HG02798 (cell line): Measurements from ENCODE around the gene CDK5.
"Not testable (repeated sequence)": the region's sequence is repeated elsewhere in the genome, so short reads cannot be mapped to it uniquely, and the experiment has no call there.

Source experiments
- ATAC-seq: cut with Tn5 transposase; IDR thresholded peaks from one replicate; pipeline ENCODE4 v1.9.1; 2021; ENCODE audit warnings: mild to moderate bottlenecking; ENCODE audit not compliant: unreplicated experiment, poor library complexity

The CDK5 gene

DNA sequence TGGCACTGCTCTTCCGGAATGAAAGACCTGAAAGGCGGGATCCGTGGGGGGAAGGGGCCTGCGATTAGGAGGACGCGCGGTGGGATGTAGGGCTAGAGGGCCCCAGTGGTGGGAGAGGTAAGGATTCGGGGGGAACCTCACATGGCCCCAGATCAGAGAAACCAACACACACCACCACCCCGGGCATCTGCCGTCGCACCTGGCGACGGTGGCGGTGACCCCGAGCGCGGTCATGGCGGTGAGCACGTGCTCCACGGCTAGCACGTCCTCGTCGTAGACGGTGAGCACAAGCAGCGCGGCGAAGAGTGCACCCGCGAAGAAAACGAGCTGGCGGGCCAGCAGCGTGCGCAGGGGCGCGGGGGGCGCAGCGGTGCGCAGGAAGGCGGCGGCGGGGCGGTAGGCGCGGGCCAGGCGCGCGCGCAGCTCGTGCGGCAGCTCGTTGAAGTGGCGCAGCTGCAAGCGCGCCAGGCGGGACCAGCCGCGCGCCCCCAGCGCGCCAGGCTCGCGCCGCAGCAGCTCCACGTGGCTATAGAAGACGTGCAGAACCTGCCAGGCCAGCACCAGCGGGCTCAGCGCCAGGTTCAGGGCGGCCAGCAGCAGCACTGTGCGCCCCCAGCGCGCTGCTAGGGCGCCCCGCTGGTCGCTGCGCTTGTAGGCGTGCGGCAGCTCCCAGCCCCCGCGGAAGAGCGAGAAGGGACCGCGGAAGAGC lies 39.1 kb downstream of the CDK5 start:
- no peak for ATAC-seq

DNA sequence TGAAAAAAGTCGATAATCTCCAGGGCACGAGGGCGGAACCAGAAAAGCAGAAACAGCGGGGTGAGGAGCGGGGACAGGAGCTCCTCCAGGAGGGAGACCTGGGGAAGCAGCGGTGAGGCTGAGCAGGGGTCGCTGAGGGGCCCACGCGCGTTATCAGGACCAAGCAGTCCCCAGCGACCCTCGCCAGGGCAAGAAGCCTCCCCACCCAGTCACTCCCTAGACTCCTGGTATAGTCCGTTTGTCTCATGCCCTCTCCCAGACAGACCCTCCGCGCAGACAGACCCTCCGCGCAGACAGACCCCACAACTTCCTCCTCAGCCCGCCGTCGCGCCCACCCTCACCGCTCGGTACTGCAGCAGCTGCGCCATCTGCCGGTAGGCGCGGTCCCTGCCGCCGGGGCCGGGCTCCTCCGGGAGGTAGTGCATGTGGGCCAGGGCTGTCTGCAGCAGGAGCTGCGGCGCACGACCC lies 39.7 kb downstream of the CDK5 start:
- peak; percentile 61 for ATAC-seq

DNA sequence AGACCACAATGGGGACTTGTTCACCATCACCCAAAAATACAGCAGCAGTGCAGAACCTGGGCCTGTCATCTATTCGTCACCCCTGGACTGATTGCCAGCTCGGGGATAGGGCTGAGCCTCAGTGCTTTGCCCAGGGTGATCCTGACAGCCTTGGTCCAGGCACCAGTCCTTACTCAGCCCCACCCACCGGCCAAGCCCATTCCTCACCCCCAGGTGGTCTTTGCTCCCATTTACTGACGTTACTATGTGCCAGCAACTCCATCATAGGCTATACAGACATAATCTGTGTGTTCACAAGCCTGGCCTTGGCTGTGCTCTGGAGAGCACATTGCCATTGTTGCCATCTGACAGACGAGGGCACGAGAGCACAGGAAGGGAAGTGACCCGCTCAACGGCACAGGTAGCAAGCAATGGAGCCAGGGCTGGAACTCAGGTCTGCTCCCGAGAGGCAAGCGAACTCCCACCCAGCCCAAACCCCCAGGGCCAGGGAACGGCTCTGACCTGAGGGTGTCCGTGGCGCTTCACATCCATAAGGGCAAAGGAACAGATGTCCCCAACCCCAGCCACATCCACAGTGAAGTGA lies 40.2 kb downstream of the CDK5 start:
- no peak for ATAC-seq

DNA sequence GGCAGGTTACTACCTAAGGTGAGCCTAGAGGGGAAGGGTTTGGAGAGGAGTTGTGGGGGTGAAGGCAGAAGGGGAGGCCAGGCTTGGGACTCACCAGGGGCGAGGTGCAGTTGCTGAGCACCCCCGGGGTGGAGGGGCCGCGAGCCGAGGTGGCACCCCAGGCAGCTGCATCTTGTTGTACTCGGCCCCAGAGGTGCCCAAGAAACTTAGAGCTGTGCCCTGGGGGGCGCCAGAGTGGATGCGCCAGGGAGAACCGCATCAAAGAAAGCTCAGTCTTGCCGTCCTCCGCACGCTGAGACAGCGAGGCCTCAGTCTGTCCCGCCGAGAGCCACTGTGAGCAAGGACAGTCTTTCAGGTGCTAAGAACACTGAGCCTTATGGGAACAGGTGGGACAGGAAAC lies 40.8 kb downstream of the CDK5 start:
- ATAC-seq, result no peak

DNA sequence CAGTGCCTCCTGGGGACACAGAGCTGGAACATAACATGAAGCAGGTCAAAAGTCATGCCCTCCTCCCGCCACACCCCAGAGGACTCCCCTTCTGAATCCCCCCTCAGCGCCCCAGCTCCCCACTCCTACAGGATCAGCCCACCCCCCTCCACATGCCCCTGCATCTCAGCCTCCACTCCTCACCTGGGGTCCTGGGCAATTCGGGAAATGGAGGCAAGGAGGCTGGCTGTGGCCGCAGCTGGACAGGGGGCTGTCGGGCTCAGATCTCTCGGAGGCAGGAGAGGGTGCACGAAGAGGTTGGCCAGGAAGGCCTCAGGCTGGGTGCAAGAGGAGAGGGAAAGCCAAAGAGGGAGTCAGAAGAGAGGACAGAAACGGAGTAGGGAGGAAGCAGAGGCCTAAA lies 41.2 kb downstream of the CDK5 start:
- ATAC-seq, result no peak

DNA sequence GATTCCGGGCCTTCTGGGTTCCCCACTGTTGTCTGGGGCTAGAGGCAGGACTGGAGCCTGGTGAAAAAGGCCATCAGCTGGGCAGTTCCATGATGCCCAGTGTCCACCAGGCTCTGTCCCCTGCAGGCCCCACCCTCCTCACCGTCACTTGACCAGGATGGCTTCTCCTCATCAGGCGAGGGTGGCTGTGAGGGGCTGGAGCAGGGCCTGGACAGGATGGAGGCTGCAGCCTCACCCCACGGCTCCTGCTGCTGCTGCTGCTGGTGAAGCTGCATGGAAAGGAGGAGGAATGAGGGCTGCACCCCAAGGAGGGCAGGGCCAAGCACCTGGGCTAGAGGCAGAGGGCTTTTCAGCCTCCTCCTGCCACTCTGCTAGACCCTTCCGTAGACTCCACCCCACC lies 41.7 kb downstream of the CDK5 start:
- no peak for ATAC-seq

DNA sequence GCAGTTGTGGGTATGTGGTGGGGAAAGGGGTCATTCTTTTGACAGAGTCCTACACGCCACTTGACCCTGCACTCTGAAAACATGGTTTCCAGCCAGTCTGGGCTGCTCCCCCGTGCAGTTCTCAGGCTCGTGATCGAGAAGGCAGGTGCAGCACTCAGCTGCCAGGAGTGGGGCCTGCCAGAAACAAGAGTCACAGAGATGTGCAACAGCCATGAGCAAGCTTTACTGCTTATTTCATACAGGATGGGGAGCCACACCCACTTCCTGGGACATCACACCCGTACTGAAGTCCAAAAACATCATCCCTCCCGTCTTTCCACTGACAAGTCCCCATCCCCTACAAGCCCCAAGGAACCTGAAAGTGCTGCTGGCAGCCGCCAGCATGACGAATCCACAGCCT lies 42.7 kb downstream of the CDK5 start:
- no peak for ATAC-seq

DNA sequence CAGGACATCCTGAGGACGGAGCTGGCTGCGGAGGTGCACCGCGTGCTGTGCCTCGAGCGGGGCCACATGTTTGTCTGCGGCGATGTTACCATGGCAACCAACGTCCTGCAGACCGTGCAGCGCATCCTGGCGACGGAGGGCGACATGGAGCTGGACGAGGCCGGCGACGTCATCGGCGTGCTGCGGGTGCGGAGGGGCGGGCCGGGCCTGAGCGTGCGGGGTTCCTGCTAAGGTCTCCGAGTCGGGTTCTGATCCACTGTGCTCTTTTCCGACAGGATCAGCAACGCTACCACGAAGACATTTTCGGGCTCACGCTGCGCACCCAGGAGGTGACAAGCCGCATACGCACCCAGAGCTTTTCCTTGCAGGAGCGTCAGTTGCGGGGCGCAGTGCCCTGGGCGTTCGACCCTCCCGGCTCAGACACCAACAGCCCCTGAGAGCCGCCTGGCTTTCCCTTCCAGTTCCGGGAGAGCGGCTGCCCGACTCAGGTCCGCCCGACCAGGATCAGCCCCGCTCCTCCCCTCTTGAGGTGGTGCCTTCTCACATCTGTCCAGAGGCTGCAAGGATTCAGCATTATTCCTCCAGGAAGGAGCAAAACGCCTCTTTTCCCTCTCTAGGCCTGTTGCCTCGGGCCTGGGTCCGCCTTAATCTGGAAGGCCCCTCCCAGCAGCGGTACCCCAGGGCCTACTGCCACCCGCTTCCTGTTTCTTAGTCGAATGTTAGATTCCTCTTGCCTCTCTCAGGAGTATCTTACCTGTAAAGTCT lies 43.8 kb downstream of the CDK5 start:
- ATAC-seq, result peak; percentile 52

DNA sequence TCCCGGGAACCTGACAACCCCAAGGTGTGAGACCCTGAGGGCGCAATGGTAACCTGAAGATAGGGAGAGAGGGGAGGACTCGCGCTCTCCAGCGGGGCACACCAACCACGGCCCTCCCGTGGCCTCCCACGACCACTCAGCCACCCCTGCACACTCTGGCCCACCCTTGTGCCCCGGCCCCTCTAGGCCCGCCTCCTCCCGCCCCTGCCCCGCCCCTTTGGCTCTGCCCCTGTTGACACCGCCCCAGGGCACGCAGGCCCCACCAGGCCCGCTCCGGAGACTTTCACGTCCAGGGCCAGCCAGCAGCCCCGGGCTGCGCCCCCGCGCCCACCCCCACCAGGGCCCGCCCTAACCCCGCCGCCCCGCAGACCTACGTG lies 44.4 kb downstream of the CDK5 start:
- ATAC-seq, result no peak

DNA sequence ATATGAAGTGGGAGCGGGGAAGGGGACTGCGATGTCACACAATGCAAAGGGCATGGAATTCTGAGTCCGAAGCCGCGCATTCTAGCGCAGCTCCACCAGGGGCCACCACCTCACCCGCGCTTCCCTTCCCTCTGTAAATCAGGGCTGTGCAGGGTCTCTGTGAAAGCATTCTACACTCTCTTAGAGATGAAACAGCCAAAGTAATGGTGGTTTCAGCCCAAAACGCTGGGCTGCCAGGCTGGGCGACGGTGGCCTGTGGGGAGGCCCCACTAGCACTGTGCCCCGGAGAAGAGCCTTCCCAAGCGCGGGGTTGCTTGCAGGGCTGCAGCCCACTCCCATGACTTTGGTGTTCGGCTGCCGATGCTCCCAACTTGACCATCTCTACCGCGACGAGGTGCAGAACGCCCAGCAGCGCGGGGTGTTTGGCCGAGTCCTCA lies 44.8 kb downstream of the CDK5 start:
- ATAC-seq, result no peak

DNA sequence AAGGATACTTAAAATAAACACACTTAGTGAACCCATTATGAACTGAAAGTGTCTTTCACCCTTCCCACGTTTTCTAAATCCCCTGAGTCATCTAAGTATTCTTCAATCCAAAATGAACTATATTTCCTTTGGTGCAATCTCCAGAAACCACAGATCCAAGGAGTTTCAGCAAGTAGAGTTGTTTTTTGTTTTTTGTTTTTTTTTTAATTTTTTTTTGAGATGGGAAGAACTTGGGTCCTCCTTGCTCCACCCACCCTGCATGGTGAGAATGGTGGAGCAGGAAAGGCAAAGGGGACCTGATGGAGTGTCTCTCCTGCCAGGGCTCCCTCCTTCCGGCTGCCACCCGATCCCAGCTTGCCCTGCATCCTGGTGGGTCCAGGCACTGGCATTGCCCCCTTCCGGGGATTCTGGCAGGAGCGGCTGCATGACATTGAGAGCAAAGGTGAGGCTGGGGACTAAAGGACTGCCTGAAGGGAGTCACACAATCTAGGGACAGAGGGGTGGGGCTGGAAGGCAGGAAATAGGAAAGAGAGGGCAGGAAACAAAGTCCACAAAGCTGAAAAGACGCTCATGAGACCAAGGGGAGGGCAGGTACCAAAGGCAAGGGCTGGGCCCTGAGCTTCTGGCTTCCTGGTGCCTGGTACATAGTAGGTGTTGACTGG lies 45.5 kb downstream of the CDK5 start:
- no peak for ATAC-seq

DNA sequence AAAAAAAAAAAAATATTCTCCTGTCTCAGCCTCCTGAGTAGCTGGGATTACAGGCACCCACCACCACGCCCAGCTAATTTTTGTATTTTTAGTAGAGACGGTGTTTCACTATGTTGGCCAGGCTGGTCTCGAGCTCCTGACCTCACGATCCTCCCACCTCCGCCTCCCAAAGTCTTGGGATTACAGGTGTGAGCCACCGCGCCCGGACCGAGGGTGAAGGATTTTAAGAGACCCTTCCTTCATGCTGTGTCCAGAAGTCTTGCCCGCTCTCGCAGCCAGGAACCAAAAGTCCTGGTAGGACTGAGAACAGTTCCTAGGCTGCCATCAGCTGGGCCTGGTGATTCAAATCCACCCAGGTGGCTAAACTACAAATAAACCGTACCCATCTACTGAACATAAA lies 46.1 kb downstream of the CDK5 start:
- not testable (repeated sequence) for ATAC-seq

DNA sequence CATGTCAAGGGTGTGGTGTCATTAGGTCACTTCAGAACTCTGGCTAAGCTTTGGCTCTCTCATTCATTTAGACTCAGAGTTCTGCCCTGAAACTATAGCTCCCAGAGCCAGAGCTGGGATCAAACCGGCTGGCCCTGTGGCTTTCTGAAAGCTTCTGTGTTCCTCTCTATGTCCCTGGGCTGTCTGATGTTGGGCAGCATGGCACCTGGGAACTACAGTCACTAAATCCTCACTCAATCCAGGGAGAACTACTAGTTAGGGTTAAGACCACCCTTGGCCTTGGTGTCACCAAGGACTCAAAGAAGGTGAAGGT lies 46.6 kb downstream of the CDK5 start:
- ATAC-seq, result no peak

DNA sequence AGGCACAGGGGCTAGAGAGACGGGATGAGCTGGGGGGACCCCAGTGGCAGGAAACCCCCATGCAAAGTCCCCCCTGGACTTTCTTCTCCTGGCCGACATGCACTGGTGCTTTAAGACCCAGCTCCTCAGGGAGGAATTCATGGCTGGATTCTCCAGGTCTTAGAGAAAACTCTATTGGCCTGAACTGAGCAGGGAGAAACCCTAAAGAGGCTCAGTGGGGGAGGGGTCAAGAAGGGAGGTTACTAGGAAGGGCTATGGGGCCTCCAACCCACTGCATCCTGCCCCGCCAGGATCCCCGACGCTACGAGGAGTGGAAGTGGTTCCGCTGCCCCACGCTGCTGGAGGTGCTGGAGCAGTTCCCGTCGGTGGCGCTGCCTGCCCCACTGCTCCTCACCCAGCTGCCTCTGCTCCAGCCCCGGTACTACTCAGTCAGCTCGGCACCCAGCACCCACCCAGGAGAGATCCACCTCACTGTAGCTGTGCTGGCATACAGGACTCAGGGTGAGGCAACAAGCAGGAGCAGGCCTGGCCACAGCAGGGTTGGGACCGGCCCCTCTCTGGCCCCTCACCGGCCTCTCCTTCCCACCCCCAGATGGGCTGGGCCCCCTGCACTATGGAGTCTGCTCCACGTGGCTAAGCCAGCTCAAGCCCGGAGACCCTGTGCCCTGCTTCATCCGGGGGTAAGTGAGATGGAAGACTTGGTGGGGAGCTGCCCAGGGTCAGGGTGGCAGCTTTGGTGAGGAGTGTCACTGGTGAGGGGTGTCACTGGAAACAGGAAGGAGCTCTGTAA lies 47.2 kb downstream of the CDK5 start:
- ATAC-seq, result no peak

DNA sequence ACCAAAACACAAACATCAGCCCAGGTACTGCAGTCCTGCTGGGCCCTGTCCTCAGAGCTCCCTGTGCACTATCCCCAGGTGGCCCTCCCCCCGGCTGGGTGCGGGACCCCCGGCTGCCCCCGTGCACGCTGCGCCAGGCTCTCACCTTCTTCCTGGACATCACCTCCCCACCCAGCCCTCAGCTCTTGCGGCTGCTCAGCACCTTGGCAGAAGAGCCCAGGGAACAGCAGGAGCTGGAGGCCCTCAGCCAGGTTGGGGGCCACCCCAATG lies 47.7 kb downstream of the CDK5 start:
- no peak for ATAC-seq

DNA sequence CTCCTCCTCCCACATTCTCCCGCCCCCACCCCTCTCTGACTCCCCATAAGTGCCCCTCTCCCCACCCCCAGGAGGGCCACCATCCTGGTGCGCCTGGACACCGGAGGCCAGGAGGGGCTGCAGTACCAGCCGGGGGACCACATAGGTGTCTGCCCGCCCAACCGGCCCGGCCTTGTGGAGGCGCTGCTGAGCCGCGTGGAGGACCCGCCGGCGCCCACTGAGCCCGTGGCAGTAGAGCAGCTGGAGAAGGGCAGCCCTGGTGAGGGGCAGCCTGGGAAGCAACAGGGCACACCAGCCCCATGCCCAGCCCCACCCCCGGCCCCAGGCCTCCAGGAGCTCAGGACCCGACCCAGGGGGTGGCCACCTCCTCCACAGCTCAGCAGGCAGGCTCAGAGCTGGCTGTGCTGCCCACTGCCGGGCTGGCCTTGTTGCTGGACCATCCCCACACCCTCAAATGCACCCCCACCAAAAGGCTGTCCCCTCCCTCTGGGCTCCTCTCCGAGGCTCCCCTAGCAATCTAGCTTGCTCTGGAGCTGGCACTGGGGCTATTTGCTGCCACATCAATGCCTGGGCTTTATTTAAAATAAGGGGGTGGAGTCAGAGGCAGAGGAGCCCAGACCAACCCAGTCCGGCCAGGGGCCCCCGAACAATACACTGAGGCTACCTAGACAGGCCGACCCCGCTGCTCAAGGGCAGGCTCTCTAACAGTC lies 48.2 kb downstream of the CDK5 start:
- no peak for ATAC-seq

DNA sequence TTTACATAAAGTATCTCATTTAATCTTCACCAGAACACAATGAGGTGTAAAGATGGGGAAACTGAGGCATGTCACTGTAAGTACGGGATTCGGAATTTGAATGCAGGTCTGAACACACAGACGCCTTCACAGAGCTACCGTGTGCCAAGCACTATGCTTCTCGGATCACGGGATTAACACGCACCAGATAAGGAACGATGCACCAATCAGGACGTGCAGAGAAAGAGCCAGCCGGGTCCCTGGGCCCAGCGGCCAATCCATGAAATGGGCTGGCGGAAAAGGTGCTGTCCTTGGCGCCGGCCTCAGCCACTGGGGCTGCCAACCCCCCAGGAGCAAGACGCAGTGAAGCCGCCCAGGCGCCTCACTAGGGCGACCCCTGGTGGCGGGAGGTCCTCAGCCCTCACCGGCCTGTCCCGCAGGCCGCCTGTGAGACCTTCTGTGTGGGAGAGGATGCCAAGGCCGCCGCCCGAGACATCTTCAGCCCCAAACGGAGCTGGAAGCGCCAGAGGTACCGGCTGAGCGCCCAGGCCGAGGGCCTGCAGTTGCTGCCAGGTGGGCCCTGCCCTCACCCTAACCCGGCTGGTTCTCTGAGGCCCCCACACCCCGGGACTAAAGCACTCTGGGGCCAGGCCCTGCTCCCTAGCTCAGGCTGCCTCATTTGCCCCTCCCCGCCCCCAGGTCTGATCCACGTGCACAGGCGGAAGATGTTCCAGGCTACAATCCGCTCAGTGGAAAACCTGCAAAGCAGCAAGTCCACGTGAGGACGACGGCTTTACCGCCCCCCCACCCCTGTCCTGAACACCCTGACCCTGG lies 49.0 kb downstream of the CDK5 start:
- peak; percentile 84 for ATAC-seq

DNA sequence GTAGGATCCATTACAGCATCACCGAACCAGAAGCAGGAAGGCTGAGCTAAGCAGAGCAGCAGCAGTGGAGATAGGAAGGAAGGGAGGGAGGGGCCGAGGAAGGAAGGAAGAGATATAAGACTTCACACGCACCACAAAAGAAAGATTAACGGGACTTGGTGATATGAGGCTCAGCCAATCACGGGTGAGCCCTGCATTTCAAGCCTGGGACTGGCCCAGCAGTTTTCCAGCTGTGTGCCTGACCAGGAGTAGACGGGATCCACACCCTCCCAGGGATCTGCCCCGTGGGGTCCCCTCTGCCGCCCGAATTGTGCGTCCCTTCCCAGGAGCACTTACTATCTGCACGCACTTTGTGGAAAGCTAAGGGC lies 49.6 kb downstream of the CDK5 start:
- ATAC-seq, result no peak

DNA sequence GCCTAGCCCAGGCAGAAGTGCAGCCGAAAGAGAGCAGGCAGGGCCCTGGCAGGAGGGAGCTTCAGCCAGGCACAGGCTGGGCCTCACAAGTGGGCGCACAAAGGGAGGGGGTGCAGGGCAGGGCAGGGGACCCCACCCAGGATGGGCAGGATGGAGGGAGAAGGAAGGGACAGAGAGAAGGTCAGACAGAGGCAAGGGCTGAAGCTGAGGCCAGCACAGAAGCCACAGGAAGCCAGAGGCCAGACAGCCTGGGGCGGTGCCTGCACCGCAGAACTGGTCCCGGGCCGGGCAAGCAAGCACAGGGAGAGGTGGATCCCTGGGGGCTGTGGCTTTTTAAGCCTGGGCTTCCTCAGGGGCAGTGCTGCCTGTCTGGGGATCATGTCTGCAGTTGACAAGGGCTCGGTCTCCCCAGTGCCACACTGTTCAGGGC lies 50.2 kb downstream of the CDK5 start:
- ATAC-seq, result no peak
